ENCODE results near the gene PXDC1.
"Not testable (repeated sequence)": the region's sequence is repeated elsewhere in the genome, so short reads cannot be mapped to it uniquely, and the experiment has no call there.

The PXDC1 gene

DNA sequence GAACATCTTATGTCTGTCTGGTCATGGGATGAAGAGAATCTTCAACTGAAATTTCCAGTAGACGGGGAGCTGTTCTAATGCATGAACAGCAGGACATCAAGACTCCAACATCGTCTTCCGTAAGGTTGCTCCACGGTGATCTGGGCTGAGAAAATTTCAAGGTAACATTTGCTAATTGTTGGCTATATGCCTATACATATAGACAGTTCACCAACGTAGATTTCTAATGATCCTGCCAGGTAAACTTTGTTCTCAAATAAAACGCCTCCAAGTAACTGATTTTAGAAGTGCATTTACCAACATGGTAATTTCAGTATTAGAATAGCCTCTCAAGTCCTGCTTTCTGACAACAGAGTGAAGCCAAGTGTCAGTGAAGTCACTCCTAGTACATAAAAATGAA is 11.3 kb upstream of the PXDC1 start:
- no peak for DNase-seq

DNA sequence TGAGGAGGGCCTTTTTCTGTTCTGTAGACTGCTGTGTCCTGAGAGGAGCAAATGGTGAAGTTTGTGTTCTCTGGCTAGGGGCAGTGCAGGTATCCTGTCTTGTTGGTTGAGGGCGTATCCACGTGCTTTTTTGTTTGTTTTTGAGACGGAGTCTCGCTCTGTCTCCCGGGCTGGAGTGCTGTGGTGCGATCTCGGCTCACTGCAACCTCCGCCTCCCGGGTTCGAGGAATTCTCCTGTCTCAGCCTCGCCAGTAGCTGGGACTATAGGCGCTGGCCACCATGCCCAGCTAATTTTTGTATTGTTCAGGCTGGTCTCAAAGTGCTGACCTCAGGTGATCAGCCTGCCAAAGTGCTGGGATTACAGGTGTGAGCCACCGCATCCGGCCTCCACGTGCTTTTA is 10.8 kb upstream of the PXDC1 start:
- no peak for DNase-seq

DNA sequence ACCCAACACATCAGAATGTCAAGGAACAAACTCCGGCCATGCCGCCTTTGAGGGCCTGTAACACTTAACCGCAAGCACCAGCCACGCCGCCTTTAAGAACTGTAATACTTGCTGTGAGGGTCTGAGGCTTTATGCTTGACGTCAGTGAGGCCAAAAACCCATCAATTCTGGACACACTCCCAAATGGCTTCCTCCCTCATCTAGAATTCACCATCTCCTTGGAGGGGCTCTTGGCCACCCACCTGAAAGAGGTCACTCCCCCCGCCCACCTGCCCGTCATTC is 10.4 kb upstream of the PXDC1 start:
- no peak for DNase-seq

DNA sequence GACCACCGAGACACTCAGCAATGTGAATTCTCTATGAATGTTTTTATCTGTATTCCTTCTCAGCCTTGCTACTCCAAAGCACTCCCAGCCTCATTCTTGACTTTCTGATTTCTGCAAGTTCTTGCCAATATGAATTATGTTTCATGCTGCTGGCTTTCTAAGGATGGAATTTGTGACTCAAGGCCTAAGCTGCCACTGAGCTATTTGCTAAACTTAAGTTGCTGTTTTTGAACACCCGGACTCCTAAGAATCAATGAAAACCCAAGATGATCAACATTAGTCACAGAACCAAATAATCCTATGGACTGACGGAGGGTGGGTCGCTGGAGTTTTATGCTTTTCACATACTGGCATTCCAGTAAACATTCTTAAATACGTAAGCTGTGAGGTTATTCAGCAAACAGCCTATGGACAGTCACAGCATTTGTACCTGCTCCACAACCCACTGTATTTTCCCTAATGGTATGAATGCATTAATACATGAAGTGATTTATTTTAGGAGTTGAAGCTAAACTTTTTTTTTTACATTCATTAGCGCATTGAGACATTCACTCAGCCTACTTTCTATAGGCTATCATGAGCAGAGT is 8.2 kb upstream of the PXDC1 start:
- no peak for DNase-seq

DNA sequence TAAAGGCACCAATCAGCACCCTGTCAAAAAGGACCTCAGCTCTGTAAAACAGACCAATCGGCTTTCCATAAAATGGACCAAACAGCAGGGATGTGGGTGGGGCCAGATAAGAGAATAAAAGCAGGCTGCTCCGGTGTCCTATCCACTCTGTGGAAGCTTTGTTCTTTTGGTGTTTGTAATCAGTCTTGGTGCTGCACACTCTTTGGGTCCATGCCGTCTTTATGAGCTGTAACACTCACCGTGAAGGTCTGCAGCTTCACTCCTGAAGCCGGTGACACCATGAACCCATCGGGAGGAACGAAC is 7.3 kb upstream of the PXDC1 start:
- DNase-seq: no peak

DNA sequence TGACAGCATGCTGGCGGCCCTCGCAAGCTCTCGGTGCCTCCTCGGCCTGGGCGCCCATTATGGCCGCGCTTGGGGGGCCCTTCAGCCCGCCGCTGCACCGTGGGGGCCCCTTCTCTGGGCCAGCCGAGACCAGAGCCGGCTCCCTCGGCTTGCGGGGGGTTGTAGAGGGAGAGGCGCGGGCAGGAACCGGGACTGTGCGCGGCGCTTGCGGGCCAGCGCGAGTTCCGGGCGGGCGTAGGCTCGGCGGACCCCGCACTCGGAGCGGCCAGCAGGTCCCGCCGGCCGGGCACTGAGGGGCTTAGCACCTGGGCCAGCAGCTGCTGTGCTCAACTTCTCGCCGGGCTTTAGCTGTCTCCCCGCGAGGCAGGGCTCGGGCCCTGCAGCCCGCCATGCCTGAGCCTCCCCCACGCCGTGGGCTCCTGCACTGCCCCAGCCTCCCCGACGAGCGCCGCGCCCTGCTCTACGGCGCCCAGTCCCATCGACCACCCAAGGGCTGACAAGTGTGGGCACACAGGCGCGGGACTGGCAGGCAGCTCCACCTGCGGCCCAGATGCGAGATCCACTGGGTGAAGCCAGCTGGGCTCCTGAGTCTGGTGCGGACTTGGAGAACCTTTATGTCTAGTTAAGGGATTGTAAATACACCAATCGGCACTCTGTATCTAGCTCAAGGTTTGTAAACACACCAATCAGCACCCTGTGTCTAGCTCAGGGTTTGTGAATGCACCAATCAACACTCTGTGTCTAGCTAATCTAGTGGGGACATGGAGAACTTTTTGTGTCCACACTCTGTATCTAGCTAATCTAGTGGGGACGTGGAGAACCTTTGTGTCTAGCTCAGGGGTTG is 6.7 kb upstream of the PXDC1 start:
- not testable (repeated sequence) for DNase-seq

DNA sequence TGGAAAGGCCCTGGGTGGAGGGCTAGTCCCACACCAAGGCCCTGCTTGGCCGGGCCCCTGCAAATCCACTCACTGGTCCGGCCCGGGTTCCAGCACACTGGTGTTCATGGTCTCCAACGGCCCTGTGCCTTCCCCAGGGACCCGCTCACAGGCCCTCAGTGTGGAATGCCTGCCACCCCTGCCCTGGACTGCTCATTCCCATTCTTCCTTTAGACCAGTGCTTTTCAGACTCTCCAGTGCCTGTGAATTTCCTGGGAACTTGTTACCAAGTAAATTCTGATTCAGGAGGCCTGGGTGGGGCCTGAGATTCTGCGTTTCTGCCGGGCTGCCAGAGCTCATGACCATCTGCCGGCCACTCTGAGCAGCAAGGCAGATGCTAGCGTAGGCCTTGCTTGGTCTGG is 5.7 kb upstream of the PXDC1 start:
- no peak for DNase-seq

DNA sequence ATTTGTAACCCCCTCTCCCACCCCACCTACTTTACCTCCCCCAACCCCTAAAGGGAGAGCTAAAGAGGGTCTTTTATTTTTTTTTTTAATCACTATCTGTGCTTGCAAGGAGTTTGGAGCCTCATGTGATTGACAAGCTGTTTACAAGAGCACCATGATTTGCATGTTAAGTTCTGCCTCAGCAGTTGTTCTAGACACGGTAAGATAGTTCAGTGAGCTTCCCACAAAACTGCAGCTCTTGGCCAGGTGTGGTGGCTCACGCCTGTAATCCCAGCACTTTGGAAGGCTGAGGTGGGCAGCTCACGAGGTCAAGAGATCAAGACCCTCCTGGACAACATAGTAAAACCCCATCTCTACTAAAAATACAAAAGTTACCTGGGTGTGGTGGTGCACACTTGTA is 5.0 kb upstream of the PXDC1 start:
- no peak for DNase-seq

DNA sequence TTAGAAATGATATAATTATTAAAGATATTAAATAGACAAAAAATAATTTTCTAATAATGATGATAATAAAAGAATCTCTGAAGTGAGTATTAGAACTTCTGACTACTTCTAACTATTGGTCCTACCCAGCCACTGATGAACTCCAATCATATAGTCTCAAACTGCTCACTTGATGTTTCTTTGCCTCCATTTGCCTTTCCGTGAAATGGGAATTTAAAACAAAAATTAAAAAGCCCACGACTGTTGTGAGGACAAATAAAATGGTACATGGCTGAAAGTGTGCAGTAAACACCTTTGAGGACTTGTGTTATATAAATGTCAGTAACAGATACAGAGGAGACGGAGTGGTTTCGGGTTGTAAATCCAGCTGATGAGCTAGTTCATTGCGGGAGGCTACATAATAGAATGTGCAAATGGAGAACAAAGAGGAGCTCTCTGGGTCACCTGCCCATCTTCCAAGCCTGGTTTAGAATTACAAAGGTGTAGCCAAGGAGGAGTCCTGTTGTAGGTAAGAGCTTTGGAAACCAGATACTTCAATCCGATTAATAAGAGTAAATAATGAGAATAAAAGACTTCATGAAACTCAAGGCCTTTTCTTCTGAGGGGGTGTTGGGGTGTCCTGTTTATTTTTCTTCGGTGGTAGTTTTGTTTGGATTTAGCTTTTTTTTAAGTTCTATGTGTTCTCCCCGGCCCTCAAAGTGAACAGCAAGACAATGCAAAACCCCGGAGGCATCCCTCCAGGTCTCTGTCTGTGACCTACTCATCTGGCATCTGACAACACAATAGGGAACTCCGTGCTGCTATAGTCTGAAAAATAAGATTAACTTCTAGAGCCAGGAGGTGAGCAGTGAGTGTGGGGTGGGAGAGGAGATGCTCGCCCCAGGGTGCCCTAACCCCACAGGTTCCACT is 4.4 kb upstream of the PXDC1 start:
- DNase-seq: no peak

DNA sequence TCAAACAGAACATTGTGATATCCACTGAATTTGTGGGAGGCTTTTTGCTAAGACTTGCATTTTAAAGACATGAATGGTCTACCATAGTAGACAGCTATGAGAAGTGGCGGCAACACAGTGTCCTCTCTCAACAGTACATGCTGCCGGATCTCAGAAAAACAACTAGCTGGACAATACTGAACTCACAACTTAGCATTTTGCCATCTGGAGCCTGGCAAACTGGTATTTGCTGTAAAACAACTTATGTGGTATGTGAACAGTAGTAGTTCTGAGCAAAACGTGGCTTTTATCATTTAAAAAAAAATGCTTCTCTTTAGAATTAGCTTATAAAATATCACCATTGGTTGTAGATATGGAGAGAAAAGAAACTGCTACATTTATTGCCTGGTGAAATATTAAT is 3.3 kb upstream of the PXDC1 start:
- no peak for DNase-seq

DNA sequence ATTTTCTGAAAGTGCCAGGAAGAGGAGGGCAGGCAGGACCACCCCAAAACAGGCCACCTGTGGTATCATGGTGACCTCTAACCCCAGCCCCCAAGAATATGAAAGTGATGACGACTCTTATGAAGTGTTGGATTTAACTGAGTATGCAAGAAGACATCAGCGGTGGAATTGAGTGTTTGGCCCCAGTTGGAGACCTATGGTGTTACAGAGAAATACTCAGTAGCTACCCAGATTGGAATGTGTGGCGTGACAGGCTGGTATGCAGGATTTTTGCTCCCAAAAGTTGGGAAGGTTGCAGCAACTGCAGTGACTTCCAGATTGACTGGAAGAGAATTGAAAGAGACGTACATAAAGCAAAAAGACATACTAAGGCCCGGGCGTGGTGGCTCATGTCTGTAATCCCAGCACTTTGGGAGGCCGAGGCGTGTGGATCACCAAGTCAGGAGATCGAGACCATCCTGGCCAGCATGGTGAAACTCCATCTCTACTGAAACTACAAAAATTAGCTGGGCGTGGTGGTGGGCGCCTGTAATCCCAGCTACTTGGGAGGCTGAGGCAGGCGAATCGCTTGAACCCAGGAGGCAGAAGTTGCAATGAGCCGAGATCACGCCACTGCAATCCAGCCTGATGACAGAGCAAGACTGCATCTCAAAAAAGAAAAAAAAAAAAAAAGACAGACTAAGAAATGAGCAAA is 2.7 kb upstream of the PXDC1 start:
- not testable (repeated sequence) for DNase-seq

DNA sequence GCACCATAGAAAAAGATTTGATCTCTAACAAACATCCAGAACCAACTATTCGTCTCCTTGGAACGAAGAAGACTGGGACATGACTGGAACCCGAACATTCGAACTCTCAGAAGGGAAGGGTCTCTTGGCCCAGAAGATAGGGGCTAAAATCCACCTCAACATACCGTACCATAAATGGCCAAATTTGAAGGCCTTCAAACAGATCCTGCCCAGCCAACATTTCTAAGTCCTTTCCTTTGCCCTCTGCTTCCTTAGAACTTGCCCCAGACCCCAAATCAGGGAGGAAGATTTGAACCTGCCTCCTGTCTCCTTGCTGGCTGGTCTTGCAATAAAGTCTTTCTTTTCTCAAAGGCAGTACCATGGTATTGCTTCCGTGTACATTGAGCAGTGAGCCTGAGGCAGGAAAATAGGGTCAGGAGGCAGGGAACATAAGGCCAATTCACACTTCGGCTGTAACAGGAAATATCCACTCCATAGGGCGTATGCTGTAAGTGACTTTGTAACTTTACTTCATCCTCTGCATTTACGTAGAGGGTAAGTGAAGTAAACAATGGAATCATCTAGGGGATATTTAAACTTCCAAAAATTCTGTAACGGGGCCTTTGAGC is 1.8 kb upstream of the PXDC1 start:
- no peak for DNase-seq

DNA sequence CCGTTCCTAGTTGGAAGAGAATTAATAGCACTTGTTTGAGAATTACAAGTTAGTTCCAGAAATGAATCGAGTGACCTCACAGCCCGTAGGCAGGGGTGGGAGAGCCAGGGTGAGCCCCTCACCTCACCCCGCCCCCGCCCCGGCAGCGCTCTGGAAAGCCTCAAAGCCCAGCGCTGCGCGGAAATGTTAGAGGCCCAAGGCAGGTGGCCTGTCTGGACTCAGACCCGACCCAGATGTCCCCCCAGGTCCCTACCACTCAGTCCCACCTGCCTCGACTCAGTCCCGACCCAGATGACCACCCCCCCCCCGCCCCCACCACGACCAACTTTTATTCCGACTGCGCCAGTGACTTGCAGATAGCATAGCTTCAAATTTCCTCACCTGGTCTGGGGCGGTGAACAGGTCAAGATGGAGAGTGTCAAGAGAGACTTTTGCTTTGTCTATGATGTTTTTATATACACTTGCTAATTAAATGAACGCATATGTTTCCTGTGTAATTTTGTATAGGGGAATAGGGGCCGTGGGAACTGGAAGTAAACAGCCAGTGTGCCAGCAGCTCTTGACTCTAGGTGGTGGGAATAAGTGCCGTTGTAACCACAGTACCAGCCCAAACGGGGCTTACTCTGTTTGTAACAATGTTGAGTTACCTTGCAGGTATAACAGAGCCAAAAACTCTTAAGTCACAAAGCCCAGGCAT is 1.2 kb upstream of the PXDC1 start:
- no peak for DNase-seq

DNA sequence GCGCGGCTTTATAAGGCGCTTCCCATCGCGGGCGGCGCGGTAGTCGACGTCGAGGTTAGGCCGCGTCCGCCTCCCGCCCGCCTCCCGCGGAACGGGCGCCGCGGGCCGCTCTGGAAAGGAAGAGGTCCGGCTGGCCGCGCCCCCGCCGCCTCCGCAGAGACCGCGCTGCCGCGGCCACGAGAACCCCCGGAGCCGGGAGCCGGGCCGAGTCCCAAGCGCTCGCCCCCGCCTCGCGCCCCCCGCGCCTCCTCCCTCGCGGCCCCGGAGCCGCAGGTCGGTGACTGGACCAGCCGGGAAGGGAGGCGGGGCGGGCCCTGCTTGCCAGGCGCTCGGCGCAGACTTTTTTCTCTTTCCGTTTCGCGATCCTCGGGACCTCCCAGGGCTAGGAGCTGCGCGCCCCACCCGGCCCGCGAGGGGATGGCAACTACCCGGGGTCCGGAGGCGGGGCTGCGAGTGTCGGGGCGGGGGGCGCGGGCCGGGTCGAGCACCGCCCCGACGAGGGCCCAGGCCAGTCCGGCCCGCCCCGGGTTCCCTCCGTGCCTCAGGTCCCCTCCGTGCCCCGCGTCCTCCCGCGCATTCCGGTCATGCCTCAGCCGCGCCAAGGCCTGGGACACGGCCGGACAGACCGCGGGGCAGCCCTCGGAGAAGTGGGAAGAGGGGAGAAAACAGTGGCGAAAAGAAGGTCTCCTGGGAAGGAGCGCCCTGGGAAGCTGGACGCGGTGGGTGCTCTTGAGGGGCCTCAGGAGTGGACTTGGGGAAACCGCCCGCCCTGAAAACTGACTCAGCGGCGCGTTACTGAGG is 417 bp upstream of the PXDC1 start:
- peak in 52 of 56 donors; percentile 11 to 82 (median 60) for DNase-seq

DNA sequence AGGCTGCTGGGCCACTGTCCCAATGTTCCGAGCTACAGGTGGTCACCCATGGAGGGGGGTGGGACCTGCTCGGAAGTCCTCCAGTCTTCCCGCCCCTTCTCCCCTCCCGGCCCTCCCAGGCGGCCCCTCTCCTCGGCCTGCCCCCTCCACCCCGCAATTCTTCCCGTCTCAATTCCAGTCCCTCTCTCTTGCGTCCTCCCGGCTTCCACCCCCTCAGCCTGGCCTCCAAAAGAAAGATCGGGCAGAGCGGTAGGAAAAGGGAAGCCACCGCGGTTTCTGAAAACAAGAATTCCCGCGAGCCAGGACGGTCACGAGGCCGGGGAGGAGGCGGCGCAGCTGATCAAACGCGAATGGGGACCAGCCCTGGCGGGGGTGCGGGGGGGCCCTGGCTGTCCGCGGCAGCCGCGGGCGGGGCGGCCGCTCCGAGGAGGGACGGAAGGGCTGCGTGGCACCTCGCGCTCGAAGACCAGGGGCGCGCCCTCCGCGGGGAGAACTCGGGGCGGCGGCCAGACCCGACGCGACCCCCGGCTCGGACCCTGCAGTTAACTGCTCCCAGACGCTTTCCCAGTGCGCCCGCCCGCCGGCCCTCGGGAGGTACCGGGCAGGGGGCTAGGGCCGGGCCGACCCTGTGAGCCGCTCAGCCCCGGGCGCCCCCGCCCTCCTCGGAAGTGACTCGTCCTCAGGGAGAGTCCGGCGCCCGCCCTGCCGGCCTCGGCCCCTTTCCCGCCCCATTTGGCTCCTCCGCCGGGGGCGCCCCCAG is 1.0 kb downstream of the PXDC1 start:
- peak in 52 of 56 donors; percentile 9 to 88 (median 62) for DNase-seq

DNA sequence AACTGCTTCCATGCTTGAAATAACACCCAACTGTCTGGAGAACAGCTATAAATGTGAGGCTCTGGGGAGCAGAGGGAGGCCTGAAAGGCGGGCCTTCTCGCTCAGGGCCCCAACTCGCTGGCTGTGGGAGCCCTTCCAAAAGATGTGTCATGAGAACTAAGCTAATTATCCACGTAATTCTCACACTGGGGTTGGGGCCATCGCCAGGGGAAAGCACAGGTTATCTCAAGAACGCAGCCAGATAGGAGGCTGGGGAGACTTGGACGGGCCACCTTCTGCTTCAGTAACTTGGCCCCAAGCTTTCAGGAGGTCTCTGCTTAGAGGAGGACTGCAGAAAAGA is 1.6 kb downstream of the PXDC1 start:
- peak in 3 of 56 donors; percentile 32 to 53 (median 42) for DNase-seq

DNA sequence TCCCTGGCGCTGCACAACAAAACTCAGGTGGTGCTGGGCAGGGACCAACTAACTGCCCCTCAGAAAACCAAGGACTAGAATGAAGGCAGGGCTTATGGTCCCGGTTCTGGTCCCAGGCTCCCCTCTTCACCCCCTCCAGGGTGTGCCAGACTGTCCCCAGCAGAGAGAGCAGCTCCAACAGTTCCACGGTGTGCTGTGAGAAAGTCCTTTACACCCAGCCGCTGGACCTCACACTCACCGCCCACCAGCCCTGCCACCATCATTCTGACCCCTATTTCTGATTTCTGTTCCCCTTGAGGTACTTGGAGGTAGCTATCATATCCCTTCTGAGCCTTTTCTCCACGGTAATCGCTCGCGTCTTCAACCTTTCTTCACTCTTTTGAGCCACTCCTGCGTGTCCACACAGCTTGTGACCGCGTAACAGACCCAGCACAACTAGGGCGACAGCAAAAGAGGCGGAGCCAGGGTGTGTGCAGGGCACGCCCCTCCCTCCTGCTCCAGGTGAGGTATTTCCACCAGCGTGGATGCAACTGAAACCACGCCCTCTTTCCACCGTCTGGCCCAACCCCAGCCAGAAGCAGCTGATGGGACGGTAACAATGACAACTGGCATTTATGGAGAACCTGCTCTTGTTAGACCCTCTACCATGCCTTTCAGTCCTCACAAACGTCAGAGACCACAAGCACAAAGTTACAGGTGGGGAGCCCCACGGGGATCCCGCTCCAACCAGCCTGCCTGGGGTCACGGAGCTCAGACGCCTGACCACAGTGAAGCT is 2.3 kb downstream of the PXDC1 start:
- DNase-seq: no peak
